Measurements from ENCODE around the gene PCDHGC4. TPM values are rescaled to one million over a fixed set of nuclear protein-coding genes. Genes with fewer than 3 reads are reported as not detected.

PCDHGC4 gene
- polyA plus RNA-seq, 3 donors: 2.4 to 2.9 (median 2.9) TPM

DNA sequence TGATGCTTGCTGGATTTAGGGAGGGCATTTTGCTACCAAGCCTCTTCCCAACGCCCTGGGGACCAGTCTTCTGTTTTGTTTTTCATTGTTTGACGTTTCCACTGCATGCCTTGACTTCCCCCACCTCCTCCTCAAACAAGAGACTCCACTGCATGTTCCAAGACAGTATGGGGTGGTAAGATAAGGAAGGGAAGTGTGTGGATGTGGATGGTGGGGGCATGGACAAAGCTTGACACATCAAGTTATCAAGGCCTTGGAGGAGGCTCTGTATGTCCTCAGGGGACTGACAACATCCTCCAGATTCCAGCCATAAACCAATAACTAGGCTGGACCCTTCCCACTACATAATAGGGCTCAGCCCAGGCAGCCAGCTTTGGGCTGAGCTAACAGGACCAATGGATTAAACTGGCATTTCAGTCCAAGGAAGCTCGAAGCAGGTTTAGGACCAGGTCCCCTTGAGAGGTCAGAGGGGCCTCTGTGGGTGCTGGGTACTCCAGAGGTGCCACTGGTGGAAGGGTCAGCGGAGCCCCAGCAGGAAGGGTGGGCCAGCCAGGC is 27.0 kb downstream of the PCDHGC4 start:
- no peak for DNase-seq (ENCODE audit: low read depth in 3 of 3, low spot score in 2 of 3)

GRCh38 chr5:141512390-141512910 is 27.6 kb downstream of the PCDHGC4 start:
- DNase-seq (ENCODE audit: low read depth in 3 of 3, low spot score in 2 of 3): no peak

- no peak for DNase-seq (ENCODE audit: low read depth in 3 of 3, low spot score in 2 of 3)
Observed at GRCh38 chr5:141512911-141513626, 28.2 kb downstream of the PCDHGC4 start.

DNA sequence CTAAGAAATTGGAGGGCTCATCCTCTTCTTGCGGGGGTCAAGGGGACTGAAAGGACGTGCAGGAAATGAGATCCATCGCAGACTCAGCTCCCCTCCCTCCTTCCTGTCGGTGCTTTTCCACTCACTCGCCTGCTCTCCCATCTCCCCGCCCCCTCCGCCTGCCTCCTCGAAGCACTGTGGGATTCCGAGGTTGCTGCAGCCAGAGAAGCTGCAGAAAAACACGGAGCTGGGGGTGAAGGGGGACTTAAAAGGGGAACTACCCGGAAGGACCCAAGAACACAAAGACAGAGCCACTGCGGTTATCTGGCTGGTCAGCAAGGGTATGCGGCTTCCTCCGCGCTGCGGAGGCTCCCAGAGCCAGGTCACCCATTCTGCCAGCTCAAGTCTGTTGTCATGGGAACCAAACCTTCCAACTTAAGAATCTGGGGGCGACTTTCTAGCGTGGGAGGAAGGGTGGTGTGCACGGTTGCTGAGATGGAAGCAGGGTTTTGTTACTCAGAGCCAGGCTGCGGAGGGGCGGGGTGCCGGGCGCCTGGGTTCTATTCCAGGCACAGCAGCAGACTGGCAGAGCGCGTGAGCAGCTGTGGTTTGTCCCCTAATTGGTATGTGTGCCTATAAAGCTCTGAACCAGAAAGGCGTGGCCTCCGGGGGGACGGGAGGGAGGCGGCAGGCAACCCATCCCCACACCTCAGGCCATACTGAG is 28.9 kb downstream of the PCDHGC4 start:
- peak in 1 of 3 donors; percentile 75 for DNase-seq (ENCODE audit: low read depth in 3 of 3, low spot score in 2 of 3)

GRCh38 chr5:141514330-141515133 is 29.7 kb downstream of the PCDHGC4 start:
- no peak for DNase-seq (ENCODE audit: low read depth in 3 of 3, low spot score in 2 of 3)

GRCh38 chr5:141515141-141515540 is 30.3 kb downstream of the PCDHGC4 start:
- DNase-seq (ENCODE audit: low read depth in 3 of 3, low spot score in 2 of 3): no peak

GRCh38 chr5:141515946-141516671 is 31.3 kb downstream of the PCDHGC4 start:
- no peak for DNase-seq (ENCODE audit: low read depth in 3 of 3, low spot score in 2 of 3)

DNA sequence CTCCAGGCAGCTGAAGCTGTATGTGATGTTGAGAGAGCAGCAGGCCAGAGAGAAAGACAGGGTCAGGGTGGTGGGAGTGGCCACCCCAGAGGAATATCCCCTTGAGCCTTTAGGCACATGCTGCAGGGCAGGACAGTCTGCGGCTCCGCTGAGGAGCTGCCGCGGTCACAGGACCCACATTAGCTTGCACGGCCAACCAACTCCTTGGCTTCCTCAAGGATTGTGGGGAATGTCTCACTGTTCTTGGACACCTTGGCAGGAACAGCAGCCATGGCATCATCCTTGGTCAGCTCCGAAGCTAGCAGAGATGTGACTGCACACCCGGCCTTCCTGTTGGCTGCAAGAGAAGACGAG is 31.8 kb downstream of the PCDHGC4 start:
- DNase-seq (ENCODE audit: low read depth in 3 of 3, low spot score in 2 of 3): no peak

- no peak for DNase-seq (ENCODE audit: low read depth in 3 of 3, low spot score in 2 of 3)
Observed at GRCh38 chr5:141517312-141517711, 32.5 kb downstream of the PCDHGC4 start.

GRCh38 chr5:141517880-141518617 is 33.2 kb downstream of the PCDHGC4 start:
- no peak for DNase-seq (ENCODE audit: low read depth in 3 of 3, low spot score in 2 of 3)

- no peak for DNase-seq (ENCODE audit: low read depth in 3 of 3, low spot score in 2 of 3)
Observed at GRCh38 chr5:141518618-141519015, 33.8 kb downstream of the PCDHGC4 start.

DNA sequence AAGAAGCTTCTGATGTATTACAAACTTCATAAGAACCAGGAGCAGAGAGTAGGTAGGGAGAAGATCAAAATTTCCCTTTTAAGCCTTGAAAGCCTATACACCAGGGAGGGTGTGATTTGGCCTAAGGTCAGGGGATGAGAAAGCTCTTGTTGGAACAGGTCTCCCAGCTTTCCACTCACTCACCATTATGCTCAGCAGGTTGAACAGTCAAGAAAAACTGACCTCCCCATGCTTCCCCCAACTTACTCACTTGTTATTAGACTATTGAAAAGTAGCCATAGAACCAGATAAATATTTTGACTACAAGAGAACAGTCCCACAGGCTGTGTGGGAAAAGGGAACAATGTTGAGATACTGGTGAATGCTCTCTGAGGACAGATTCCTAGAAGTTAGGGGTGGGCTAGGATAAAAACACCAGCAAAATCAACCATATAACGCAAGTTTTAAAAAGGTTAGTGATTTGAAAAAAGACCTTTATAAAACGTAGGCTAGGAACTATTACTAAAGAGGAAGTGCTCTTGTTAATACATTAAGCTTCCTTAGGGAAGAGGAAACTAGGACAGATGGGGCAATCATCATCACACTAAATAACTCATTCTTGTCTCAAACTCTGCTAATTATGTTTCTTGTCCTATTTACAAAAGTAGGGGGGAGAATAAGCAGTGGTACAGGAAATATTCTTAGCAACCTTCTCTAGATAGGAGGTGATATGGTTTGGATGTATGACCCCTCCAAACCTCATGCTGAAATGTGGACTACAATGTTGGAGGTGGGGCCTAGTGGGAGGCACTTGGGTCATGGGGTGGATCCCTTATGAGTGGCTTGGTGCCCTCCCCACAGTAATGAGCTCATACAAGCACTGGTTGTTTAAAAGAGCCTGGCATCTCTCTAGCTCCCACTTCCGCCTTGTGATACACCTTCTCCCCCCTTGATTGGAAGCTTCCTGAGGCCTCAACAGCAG is 35.1 kb downstream of the PCDHGC4 start:
- DNase-seq (ENCODE audit: low read depth in 3 of 3, low spot score in 2 of 3): no peak

DNA sequence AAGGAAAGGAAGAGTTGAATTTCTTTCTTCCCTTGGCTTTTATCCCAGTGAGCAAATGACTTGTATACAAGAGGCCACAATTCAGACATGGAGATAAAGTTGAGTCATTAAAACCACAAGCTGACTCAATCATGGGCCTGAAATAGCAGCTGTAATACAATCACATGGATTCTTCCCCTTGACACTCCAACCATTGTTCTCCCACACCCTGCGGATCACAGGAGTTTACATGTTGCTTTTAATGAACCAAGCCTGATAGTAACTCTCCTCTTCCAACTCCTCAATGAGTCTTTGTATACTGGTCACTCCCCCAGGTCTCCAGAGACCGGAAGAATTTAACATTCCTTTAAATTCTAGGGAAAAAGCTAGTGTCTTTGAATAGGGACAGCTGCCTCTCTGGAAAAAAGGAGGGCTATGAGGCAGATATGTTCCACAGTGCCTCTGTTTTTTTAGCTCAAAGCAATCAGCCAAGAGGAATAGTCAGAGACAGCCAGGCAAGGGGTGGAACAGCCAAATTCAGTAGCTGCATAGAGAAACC is 36.5 kb downstream of the PCDHGC4 start:
- peak in 2 of 3 donors; percentile 72 to 75 for DNase-seq (ENCODE audit: low read depth in 3 of 3, low spot score in 2 of 3)

DNA sequence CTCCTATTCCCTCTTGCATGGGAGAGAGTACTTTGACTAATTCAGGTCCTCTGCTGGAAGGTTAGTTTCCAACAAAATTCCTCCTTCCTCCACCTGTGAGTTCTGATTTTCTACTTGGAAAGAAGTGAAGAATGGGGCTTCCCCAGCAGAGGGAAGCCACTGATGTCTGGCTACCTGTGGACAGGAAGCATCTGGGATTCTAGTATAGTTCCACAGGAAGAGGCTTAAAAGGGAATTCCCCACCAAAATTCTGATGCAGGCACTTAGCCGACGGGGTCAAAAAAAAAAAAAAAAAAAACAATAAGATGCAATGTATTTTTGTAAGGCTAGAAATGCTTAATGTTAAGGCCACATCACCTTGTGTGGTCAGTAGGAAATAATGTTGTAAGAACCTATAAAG is 37.5 kb downstream of the PCDHGC4 start:
- no peak for DNase-seq (ENCODE audit: low read depth in 3 of 3, low spot score in 2 of 3)

GRCh38 chr5:141523991-141524390 is 39.2 kb downstream of the PCDHGC4 start:
- DNase-seq (ENCODE audit: low read depth in 3 of 3, low spot score in 2 of 3): no peak

DNA sequence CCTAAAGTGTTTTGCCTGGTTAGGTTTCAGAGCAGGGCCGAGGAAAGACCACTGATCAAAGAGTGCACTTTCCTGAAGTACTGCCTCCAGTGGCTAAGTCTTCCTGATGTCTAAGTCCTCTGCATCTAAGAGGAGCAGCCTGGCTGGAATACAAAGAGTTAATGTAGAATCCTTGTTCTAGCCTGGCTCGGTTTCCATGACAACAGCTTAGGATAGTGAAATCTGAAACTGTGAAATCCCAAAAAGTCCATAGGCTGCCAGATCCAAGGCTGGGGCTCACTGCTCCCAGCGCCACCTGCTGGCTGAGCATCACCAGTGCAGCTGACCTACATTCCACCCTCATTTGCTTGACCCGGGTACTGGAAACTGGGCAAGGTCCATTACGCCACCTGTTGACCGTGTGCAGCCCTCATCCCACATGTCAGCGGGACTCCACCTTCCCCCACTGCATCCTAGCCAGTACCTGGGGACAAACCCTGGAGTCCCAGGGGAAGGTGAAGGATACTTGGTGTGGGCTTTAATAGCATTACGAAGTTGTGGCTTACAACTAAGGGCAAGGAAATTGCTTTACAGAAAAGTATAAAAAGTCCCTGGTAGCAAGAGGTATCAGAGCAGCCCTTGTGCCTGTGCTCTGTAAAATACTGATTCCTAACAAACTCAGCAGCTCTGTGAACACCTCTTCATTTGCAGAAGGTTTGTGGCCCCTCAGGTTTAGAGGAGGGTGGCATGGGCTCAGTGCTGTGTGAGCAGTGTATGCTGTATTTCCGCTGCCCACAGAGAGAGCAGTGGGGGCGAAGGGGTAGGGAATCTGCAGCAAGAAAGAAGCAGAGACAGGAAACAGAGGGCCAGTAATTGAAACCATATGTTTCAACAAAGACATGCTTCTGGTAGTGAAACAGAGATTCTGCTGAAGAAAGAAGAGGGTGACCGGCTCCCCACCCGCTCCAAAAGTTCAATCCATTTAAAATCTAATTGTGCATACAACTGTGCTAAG is 40.1 kb downstream of the PCDHGC4 start:
- peak; percentile 94 to 97 (median 95) for DNase-seq (ENCODE audit: low read depth in 3 of 3, low spot score in 2 of 3)

GRCh38 chr5:141525653-141526052 is 40.8 kb downstream of the PCDHGC4 start:
- DNase-seq (ENCODE audit: low read depth in 3 of 3, low spot score in 2 of 3): no peak
